Measurements from ENCODE around the gene C9.

GRCh38 chr5:39299962-39300361 is 64.3 kb downstream of the C9 start:
- TF ChIP-seq CTCF (IDR thresholded peaks at IDR 0.05) (no peak), POLR2A (IDR thresholded peaks at IDR 0.05) (no peak), POLR2AphosphoS5 (IDR thresholded peaks at IDR 0.05) (no peak)
